ENCODE results near the gene ALPP.

GRCh38 chr2:232385660-232386489 lies 7.3 kb downstream of the ALPP start:
- TF ChIP-seq CTCF (IDR thresholded peaks at IDR 0.05; ENCODE audit: insufficient read depth, low read length), result no peak
- no peak for TF ChIP-seq REST (IDR thresholded peaks at IDR 0.05; ENCODE audit: insufficient replicate concordance, low read depth)
- TF ChIP-seq GABPA (IDR thresholded peaks at IDR 0.05; ENCODE audit: low read depth), result no peak

Data from HL-60 (cell line).